HG03095 (cell line): ENCODE data around the gene SRP19.
"Not testable (repeated sequence)": the region's sequence is repeated elsewhere in the genome, so short reads cannot be mapped to it uniquely, and the experiment has no call there.

Experiments used
- ATAC-seq: cut with Tn5 transposase; IDR thresholded peaks from one replicate; pipeline ENCODE4 v1.9.1; 2021; ENCODE audit warnings: moderate library complexity; ENCODE audit not compliant: unreplicated experiment

The SRP19 gene

GRCh38 chr5:112869948-112870347, 8.9 kb downstream of the SRP19 start:
- peak; percentile 79 for ATAC-seq

DNA sequence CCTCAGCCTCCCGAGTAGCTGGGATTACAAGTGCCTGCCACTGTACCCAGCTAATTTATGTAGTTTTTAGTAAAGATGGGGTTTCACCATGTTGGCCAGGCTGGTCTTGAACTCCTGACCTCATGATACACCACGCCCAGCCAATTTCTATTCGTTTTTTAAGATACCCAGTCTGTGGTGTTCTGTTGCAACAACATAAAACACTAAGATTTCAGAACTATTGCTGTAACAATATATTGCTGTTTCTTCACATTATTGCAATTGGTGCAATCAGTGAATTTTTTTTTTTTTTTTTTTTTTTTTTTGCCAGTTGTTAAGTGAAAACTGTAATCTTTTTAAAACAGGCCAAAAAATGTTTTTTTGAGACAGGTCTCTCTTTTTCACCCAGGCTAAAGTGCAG, 9.9 kb downstream of the SRP19 start:
- ATAC-seq = no peak

- no peak for ATAC-seq
Observed at GRCh38 chr5:112876362-112876761, 15.3 kb downstream of the SRP19 start.

DNA sequence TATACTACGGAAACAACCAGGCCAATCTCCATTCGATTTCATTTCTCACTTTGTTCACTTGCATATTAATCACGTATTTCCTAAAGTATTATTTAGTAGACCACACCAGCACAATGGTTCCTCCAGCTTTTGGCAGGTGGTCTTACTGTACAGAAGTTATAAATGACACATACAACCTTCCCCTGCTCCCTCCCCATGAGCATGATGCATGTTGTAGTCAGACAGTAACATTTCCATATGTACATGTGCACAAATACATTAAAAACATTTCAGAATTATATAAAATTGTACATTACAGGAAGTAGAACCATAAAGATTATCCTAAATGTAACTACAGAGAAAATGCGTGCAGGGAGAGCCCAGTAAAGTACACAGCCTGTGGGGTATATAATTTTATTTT, 17.0 kb downstream of the SRP19 start:
- ATAC-seq = no peak

DNA sequence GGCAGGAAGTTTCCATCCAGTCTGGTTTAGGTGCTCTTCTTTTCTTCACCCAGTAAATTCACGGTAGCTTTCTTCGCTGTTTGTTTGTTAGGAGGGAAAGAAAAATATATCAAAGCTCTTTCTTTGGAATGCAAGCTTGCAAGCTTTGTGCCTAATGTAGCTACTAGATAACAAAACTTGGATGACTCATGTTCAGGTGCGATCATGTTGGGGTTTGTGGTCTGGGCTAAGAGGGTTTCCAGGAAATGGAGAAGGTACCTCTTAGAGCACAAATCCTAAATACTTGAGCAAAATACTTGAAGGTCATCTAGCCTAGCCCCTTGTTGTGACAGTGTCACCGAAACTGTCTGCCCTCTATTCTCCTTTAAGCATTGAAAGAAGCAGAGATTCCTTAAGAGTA, 17.7 kb downstream of the SRP19 start:
- ATAC-seq = peak; percentile 57

- ATAC-seq = no peak
Observed at GRCh38 chr5:112880219-112880964, 19.3 kb downstream of the SRP19 start.

DNA sequence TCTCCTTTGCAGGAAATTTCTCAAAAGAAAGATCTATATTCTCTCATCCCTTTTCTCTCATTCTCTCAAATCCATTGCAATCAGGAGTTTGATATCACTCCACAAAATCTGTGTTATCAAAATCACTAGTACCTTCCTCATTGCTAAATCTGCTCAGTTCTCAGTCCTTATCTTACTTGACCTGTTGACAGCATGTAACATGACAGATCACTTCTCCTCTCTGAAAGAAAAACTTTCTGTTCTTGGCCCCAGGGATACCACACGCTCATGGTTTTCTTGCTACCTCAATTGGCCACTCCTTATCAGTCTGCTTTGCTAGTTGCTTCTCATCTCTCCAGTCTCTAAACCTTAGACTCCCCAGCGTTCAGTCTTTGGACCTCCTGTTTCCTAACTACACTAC, 22.1 kb downstream of the SRP19 start:
- no peak for ATAC-seq

DNA sequence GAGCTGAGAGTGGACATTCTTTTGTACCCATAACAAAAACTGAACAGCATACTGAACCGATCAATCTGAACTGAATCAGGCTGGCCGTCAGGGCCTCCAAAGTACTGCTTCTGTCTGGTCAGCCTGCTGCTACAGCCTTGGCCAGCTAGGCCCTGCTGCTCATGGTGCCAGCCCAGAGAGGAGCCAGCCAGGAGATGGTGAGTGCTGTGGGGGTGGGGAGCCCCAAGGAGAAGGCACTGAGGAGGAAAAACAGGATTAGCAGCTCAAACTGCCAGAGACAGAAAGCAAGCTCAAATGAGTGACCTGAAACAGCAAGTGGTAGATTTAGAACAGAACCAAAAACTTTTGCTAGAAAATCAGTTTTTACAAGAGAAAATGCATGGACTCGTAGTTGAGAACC, 23.9 kb downstream of the SRP19 start:
- ATAC-seq = no peak

DNA sequence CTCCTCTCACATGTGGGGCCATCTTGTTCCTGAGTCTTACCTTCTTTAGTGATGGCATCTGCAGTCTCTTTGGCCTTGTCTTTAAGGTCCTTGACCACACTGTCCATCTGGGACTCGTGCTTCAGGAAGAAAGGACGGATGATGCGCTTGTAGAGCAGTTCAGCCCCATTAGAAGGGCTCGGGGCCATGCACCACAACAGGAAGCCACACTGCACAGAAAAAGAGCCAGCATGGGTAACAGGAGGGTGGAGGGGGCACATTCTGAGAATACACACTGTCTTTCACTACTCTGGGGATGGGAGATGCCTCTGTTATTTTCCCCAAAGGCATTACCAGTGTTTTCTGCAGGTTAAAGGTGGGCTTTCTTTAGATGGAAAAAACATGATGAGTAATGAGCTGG, 25.9 kb downstream of the SRP19 start:
- ATAC-seq = no peak

DNA sequence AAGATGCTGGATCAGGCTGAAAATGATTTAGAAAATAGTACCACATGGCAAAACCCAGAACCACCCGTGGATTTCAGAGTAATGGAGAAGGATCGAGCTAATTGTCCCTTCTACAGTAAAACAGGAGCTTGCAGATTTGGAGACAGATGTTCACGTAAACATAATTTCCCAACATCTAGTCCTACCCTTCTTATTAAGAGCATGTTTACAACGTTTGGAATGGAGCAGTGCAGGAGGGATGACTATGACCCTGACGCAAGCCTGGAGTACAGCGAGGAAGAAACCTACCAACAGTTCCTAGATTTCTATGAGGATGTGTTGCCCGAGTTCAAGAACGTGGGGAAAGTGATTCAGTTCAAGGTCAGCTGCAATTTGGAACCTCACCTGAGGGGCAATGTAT, 31.0 kb downstream of the SRP19 start:
- not testable (repeated sequence) for ATAC-seq

DNA sequence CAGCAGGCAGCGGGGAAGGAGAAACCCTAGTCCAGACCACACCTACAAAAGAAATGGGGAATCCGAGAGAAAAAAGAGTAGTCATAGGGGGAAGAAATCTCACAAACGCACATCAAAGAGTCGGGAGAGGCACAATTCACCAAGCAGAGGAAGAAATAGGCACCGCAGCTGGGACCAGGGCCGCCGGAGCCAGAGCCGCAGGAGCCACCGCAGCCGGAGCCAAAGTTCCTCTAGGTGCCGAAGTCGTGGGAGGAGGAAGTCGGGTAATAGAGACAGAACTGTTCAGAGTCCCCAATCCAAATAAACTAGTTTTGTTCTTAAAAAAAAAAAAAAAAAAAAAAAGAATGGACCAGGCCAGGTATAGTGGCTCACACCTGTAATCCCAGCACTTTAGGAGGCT, 31.7 kb downstream of the SRP19 start:
- no peak for ATAC-seq

GRCh38 chr5:112895682-112896081, 34.6 kb downstream of the SRP19 start:
- no peak for ATAC-seq

DNA sequence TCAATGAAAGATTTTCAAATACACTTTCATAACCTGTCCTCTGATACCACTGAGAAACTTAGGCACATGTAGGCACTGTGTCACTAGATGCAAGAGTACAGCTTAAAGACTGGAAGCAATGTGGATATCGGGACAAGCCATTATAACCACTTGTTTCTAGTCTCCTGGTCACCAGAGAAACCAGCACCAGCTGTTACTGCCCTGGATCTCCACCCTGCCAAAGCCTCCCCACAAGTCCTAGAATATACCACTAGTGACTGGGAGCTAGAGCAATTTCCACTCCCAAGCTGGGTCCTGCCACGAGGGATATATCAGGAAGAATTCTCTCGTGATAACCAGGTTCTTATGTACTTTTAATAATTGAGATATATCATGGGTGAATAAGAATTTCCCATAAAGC, 41.5 kb downstream of the SRP19 start:
- no peak for ATAC-seq

DNA sequence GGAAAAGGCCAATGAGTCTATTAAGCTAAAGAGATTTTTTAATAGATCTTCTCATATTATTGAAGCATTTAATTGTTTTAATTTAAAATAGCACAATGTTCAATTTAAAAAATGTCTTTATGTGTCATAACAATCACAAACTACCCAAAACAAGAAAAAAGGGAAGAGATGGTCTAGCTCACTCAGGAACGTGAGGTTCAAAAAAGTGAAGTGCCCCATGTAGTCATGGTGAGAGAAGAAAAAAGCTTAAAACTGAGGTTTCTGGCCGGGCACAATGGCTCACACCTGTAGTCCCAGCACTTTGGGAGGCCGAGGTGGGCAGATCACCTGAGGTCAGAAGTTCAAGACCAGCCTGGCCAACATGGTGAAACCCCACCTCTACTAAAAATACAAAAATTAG, 43.9 kb downstream of the SRP19 start:
- not testable (repeated sequence) for ATAC-seq

- peak; percentile 35 for ATAC-seq
Observed at GRCh38 chr5:112906637-112907036, 45.5 kb downstream of the SRP19 start.

DNA sequence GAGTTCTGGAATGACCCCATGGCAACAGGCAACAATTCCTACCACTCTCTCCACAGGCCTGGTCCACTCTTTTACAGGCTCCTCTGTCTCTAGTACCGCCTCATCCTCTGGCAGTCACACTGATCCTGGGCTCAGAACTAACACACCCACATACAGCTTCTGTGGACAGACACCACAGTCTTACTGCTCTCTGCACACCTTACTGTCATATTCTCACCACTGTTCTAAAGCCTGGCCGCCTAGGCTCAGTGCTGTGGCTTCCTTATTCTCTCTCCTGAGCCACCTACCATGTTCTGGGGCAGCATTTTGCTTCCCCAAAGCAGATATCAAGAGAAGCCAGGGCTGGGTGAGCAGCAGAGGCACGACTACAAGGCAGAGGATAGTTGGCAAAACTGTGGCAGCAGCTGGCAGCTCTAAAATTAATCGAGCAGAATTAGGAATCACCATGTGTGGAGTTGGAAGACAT, 46.1 kb downstream of the SRP19 start:
- peak; percentile 53 for ATAC-seq

GRCh38 chr5:112908854-112909253, 47.8 kb downstream of the SRP19 start:
- no peak for ATAC-seq

DNA sequence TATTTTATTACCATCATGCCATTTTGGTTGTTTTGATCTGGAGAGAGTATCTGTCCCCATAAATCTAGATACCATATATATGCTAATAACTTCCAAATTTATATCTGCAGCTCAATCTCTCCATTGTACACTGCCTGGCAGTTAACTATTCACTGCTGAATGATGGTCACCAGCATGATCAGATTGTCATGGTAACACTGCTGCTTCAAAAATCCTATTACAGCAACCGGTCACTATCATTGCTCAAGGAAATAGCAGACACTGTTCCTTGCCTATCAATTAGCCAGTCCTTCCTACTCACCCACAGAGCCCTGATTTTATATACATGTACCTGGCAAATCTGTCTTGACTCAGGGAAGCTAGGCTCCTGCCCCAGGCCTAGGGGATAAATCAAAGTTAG, 49.4 kb downstream of the SRP19 start:
- no peak for ATAC-seq

GRCh38 chr5:112914584-112914983, 53.5 kb downstream of the SRP19 start:
- no peak for ATAC-seq

- ATAC-seq = peak; percentile 58
Observed at GRCh38 chr5:112915831-112916230, 54.7 kb downstream of the SRP19 start.

DNA sequence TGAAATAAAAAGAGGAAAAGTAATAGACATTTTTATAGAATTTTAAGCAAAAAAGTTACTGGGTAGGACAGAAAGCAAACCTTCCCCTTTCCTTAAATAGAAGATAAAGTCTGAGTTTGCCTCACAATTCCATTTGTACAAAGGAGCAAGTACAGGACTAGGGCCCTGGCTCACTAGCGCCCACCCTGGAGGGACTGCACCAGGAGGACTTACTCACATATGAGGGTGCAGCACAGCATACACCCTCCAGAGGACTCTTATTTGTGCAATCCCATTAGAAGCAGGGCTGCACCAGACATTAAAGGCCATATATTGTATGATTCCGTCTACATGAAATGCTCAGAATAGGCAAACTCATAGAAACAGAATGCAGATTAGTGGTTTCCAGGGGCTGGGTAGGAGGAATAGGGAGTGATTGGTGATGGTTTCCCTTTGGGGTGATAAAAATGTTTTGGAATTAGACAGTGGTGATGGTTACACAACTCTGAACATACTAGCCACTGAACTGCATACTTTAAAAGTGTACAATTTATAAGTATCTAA, 56.4 kb downstream of the SRP19 start:
- no peak for ATAC-seq

DNA sequence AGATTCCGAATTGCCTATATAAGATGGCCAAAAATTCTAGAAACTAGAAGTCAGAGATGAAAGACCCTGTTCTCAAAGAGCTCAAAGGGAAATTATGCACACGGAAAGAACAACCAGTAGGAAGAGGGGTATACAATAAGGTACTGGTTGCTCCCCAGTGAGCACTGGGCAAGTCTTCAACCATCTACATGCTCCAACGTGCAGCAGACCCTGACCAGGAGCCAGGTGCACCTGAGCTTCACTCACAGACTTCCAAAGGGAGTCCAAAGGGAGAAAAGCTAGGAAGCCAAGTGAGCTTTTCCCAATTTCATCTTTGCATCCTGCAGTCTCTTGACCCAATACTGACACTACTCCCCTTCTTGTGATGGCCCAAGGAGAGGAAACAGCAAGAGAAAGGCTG, 57.0 kb downstream of the SRP19 start:
- ATAC-seq = no peak

DNA sequence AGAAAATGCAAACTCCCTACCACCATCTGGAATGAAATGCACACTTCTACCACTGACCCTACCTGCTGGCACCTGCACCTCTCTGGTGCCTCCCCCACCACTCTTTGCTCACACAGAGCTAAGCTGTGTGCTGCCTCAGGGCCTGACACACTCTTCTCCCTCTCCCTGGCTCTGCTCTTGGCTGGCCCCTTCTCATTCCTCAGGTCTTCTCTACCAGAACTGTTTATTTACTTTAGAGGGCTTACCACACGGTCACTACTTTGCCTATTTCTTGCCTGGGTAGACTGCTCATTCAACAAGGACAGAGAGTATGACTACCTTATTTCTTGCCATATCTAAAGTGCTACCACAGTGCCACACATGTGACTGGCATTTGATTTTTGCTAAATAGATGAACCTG, 57.6 kb downstream of the SRP19 start:
- ATAC-seq = no peak
